Gastroesophageal sphincter (tissue), 3 donors: ENCODE results near the gene ZDHHC23.

ENCODE experiments used
- CTCF ChIP-seq, 4 experiments: fragments of 200-600 bp in 2 of 4; fragments of 450-650 bp in 2 of 4; sonication (generic) in 1 of 4; IDR thresholded peaks; one replicate each; pipeline ENCODE4 v1.5.1; 2017 to 2019; ENCODE audit warnings: antibody characterized with exemption in 4 of 4, mild to moderate bottlenecking in 2 of 4, moderate library complexity in 2 of 4
- POLR2A ChIP-seq, 2 donors: fragments of 450-650 bp; IDR thresholded peaks; one replicate each; pipeline ENCODE4 v1.6.1; 2017; ENCODE audit warnings: antibody characterized with exemption in 2 of 2, mild to moderate bottlenecking in 2 of 2, moderate library complexity in 1 of 2
- POLR2AphosphoS5 ChIP-seq: sonication (generic); formaldehyde crosslinking; IDR thresholded peaks from one replicate; pipeline ENCODE4 v1.6.1; 2017; ENCODE audit warnings: antibody characterized with exemption

GRCh38 chr3:113966172-113966571 lies 18.4 kb downstream of the ZDHHC23 start:
- TF ChIP-seq CTCF (IDR thresholded peaks at IDR 0.05), result no peak
- no peak for TF ChIP-seq POLR2AphosphoS5
- no peak for TF ChIP-seq POLR2A (IDR thresholded peaks at IDR 0.05)
